H9 (cell line): Measurements from ENCODE around the gene MGME1. TPM values are rescaled to one million over a fixed set of nuclear protein-coding genes. Genes with fewer than 3 reads are reported as not detected.

Experiments
- DNase-seq: peaks from one replicate; pipeline ENCODE4 v3.0.0-alpha.2; 2017
- H2AFZ ChIP-seq: one replicate; pipeline ENCODE4 v1.6.1; 2013; ENCODE audit warnings: mild to moderate bottlenecking, low read length, control low read depth, moderate library complexity
- H2AK5ac ChIP-seq: 2 replicates; pipeline ENCODE4 v1.6.1; 2013; ENCODE audit warnings: low read length, control low read depth, mixed read lengths; ENCODE audit not compliant: insufficient read length
- H2BK120ac ChIP-seq: one replicate; pipeline ENCODE4 v1.6.1; 2013; ENCODE audit warnings: low read depth, mild to moderate bottlenecking, low read length, control low read depth, inconsistent platforms; ENCODE audit not compliant: poor library complexity, severe bottlenecking
- H2BK12ac ChIP-seq: 2 replicates; pipeline ENCODE4 v1.6.1; 2013; ENCODE audit warnings: low read length, control low read depth, mixed read lengths, low read depth; ENCODE audit not compliant: insufficient read length
- H2BK15ac ChIP-seq: 2 replicates; pipeline ENCODE4 v1.6.1; 2013; ENCODE audit warnings: low read depth, low read length, control low read depth
- H2BK20ac ChIP-seq: one replicate; pipeline ENCODE4 v1.6.1; 2013; ENCODE audit warnings: low read depth, mild to moderate bottlenecking, low read length, control low read depth, inconsistent platforms; ENCODE audit not compliant: poor library complexity, severe bottlenecking
- H2BK5ac ChIP-seq: 2 replicates; pipeline ENCODE4 v1.6.1; 2013; ENCODE audit warnings: low read length, control low read depth, mixed read lengths; ENCODE audit not compliant: insufficient read length
- H3K14ac ChIP-seq: 2 replicates; pipeline ENCODE4 v1.6.1; 2013; ENCODE audit warnings: low read length, control low read depth; ENCODE audit not compliant: insufficient read depth
- H3K18ac ChIP-seq: 2 replicates; pipeline ENCODE4 v1.6.1; 2013; ENCODE audit warnings: low read depth, mild to moderate bottlenecking, mixed read lengths, low read length, control low read depth; ENCODE audit not compliant: insufficient read length
- H3K23ac ChIP-seq: 2 replicates; pipeline ENCODE4 v1.6.1; 2013; ENCODE audit warnings: low read length, control low read depth, mixed read lengths, low read depth; ENCODE audit not compliant: insufficient read length
- H3K23me2 ChIP-seq: 2 replicates; pipeline ENCODE4 v1.6.1; 2013; ENCODE audit warnings: low read depth, mild to moderate bottlenecking, mixed read lengths, low read length, control low read depth; ENCODE audit not compliant: insufficient read length, poor library complexity, severe bottlenecking
- H3K27ac ChIP-seq: 2 replicates; pipeline ENCODE4 v1.5.1; 2013; ENCODE audit warnings: low read length, control low read depth, mixed read lengths, low read depth; ENCODE audit not compliant: insufficient read length
- H3K27me3 ChIP-seq: 2 replicates; pipeline ENCODE4 v1.6.1; 2013; ENCODE audit warnings: low read length, control low read depth, inconsistent platforms; ENCODE audit not compliant: insufficient read depth
- H3K4ac ChIP-seq: 2 replicates; pipeline ENCODE4 v1.6.1; 2013; ENCODE audit warnings: low read depth, mild to moderate bottlenecking, control low read depth, inconsistent platforms, low read length, moderate library complexity
- H3K4me1 ChIP-seq: 2 replicates; pipeline ENCODE4 v1.6.1; 2013; ENCODE audit warnings: low read length, control low read depth, inconsistent platforms; ENCODE audit not compliant: insufficient read depth
- H3K4me2 ChIP-seq: 2 replicates; pipeline ENCODE4 v1.6.1; 2013; ENCODE audit warnings: low read length, control low read depth, mixed read lengths; ENCODE audit not compliant: insufficient read length, insufficient read depth
- H3K56ac ChIP-seq: 2 replicates; pipeline ENCODE4 v1.6.1; 2013; ENCODE audit warnings: low read depth, mild to moderate bottlenecking, mixed read lengths, low read length, control low read depth; ENCODE audit not compliant: insufficient read length
- H3K79me1 ChIP-seq: 2 replicates; pipeline ENCODE4 v1.6.1; 2013; ENCODE audit warnings: low read depth, mild to moderate bottlenecking, moderate library complexity, low read length, control low read depth, inconsistent platforms; ENCODE audit not compliant: insufficient read depth, poor library complexity, severe bottlenecking
- H3K79me2 ChIP-seq: 2 replicates; pipeline ENCODE4 v1.6.1; 2013; ENCODE audit warnings: low read length, control low read depth, inconsistent platforms; ENCODE audit not compliant: insufficient read depth
- H3K9ac ChIP-seq: 2 replicates; pipeline ENCODE4 v1.6.1; 2013; ENCODE audit warnings: low read length, control low read depth, mixed read lengths; ENCODE audit not compliant: insufficient read length; ENCODE audit errors: extremely low read depth
- H3K9me3 ChIP-seq: one replicate; pipeline ENCODE4 v1.6.1; 2013; ENCODE audit warnings: low read depth, low read length, inconsistent platforms; ENCODE audit not compliant: control insufficient read depth
- H3T11ph ChIP-seq: one replicate; pipeline ENCODE4 v1.6.1; 2013; ENCODE audit warnings: mild to moderate bottlenecking, low read length, control low read depth, inconsistent platforms
- H4K20me1 ChIP-seq: one replicate; pipeline ENCODE4 v1.6.1; 2013; ENCODE audit not compliant: control insufficient read depth, insufficient read length, insufficient read depth
- H4K5ac ChIP-seq: 2 replicates; pipeline ENCODE4 v1.6.1; 2013; ENCODE audit warnings: low read depth, mild to moderate bottlenecking, mixed read lengths, low read length, control low read depth; ENCODE audit not compliant: insufficient read length
- H4K8ac ChIP-seq: replicated peaks from 2 replicates; pipeline ENCODE4 v1.6.1; 2013; ENCODE audit warnings: low read length, control low read depth, mixed read lengths, low read depth; ENCODE audit not compliant: insufficient read length
- H4K91ac ChIP-seq: 2 replicates; pipeline ENCODE4 v1.6.1; 2013; ENCODE audit warnings: low read depth, mild to moderate bottlenecking, moderate library complexity, mixed read lengths, low read length, control low read depth; ENCODE audit not compliant: insufficient read length
- H3K27ac Mint-ChIP-seq, 3 experiments: 2 replicates in 2 of 3; 3 replicates in 1 of 3; pipeline ENCODE4 v1.8.0; 2020 to 2021; ENCODE audit warnings: mixed read lengths in 3 of 3, mild to moderate bottlenecking in 1 of 3, moderate library complexity in 1 of 3
- H3K27me3 Mint-ChIP-seq: 2 replicates; pipeline ENCODE4 v1.8.0; 2021; ENCODE audit warnings: low read depth, mild to moderate bottlenecking, moderate library complexity, mixed read lengths
- H3K36me3 Mint-ChIP-seq, 3 experiments: 2 replicates in 2 of 3; 3 replicates in 1 of 3; pipeline ENCODE4 v1.8.0; 2020 to 2021; ENCODE audit warnings: low read depth in 3 of 3, mixed read lengths in 3 of 3; ENCODE audit not compliant: insufficient read depth in 1 of 3
- H3K4me1 Mint-ChIP-seq, 2 experiments: 2 replicates each; pipeline ENCODE4 v1.8.0; 2020; ENCODE audit warnings: mixed read lengths in 2 of 2
- H3K4me3 Mint-ChIP-seq, 2 experiments: 2 replicates in 1 of 2; 3 replicates in 1 of 2; pipeline ENCODE4 v1.8.0; 2020 to 2021; ENCODE audit warnings: mild to moderate bottlenecking in 2 of 2, mixed read lengths in 2 of 2, moderate library complexity in 1 of 2
- H3K9me3 Mint-ChIP-seq, 2 experiments: 2 replicates in 1 of 2; 3 replicates in 1 of 2; pipeline ENCODE4 v1.8.0; 2020; ENCODE audit warnings: mild to moderate bottlenecking in 2 of 2, mixed read lengths in 2 of 2, moderate library complexity in 1 of 2
- whole genome bisulfite sequencing: extraction: QIAGEN DNeasy Blood & Tissue Kit; methylation state at CpG from one replicate; pipeline ENCODE4 v1.1.7; 2013; ENCODE audit warnings: missing lambda C conversion rate, low lambda C conversion rate, mixed read lengths; ENCODE audit not compliant: insufficient read length; ENCODE audit errors: extremely low coverage; 5-methylcytosine and 5-hydroxymethylcytosine counted together
- total RNA-seq: library from RNA; stranded (reverse); gene quantifications from 2 replicates; pipeline ENCODE4 v1.2.1, GENCODE V29; 2021
- TF ChIP-seq, protein P1 (sequence below): fragments of 200-600 bp; sonication (generic); conservative IDR thresholded peaks from 3 replicates; pipeline ENCODE4 v1.8.0; 2021; ENCODE audit warnings: antibody characterized with exemption, mild to moderate bottlenecking

The MGME1 gene
- total RNA-seq, 1 experiment from 2014 or later = 48.9 TPM

- no peak overlapping the region for H3T11ph ChIP-seq
- H3K4me2 ChIP-seq = no peak overlapping the region
- no peak overlapping the region for H2AK5ac ChIP-seq
- Mint-ChIP-seq H3K4me3 (no peak overlapping the region), H3K27ac (peak overlapping the region in 2 of 3 experiments; percentile 64 to 72; a peak in 2 of 7 replicates), H3K36me3 (peaks cover 46 to 67% (median 67%) of the 10 kb centered on the region in 3 experiments), H3K4me1 (peaks cover 45% of the 10 kb centered on the region in 2 experiments), H3K27me3 (no peaks in the 10 kb centered on the region), H3K9me3 (no peaks in the 10 kb centered on the region)
- H2AFZ ChIP-seq = no peak overlapping the region
- H3K18ac ChIP-seq = no peak overlapping the region
- no peak overlapping the region for H4K5ac ChIP-seq
- no peak overlapping the region for H3K4ac ChIP-seq
- peaks cover 8% of the 10 kb centered on the region for H3K79me1 ChIP-seq
- no peak for DNase-seq
- no peaks in the 10 kb centered on the region; the same call in 1 of the 2 replicates for H3K4me1 ChIP-seq
- no peak overlapping the region for H3K23ac ChIP-seq
- no peaks in the 10 kb centered on the region for H3K9me3 ChIP-seq
- H3K56ac ChIP-seq = no peak overlapping the region
- peaks cover 70% of the 10 kb centered on the region for H3K79me2 ChIP-seq
- H3K27me3 ChIP-seq = no peaks in the 10 kb centered on the region
- H2BK15ac ChIP-seq = no peak overlapping the region
- H2BK5ac ChIP-seq = no peak overlapping the region
- no peak overlapping the region for H4K91ac ChIP-seq
- no peak overlapping the region for H3K9ac ChIP-seq
- H3K14ac ChIP-seq = no peak overlapping the region
- no peaks in the 10 kb centered on the region for H3K23me2 ChIP-seq
- TF ChIP-seq, protein P1, sequence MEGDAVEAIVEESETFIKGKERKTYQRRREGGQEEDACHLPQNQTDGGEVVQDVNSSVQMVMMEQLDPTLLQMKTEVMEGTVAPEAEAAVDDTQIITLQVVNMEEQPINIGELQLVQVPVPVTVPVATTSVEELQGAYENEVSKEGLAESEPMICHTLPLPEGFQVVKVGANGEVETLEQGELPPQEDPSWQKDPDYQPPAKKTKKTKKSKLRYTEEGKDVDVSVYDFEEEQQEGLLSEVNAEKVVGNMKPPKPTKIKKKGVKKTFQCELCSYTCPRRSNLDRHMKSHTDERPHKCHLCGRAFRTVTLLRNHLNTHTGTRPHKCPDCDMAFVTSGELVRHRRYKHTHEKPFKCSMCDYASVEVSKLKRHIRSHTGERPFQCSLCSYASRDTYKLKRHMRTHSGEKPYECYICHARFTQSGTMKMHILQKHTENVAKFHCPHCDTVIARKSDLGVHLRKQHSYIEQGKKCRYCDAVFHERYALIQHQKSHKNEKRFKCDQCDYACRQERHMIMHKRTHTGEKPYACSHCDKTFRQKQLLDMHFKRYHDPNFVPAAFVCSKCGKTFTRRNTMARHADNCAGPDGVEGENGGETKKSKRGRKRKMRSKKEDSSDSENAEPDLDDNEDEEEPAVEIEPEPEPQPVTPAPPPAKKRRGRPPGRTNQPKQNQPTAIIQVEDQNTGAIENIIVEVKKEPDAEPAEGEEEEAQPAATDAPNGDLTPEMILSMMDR = no peak
- H2BK120ac ChIP-seq = no peak overlapping the region
- no peak overlapping the region for H2BK20ac ChIP-seq
- no CpG with 5 or more reads among the region's 5 CpGs for WGBS
- no peak overlapping the region for H4K8ac ChIP-seq
- no peak overlapping the region for H2BK12ac ChIP-seq
- H3K27ac ChIP-seq = no peak overlapping the region
- H4K20me1 ChIP-seq = no peaks in the 10 kb centered on the region
These were observed 11.1 kb upstream of the MGME1 start for GRCh38 chr20:17957505-17958363.
